NB4 (cell line): ENCODE results near the gene USB1.

Experiments used
- MYC ChIP-seq: IDR thresholded peaks from 2 replicates; pipeline ENCODE4 v1.6.1; 2011; ENCODE audit warnings: low read depth, low read length
- POLR2A ChIP-seq: IDR thresholded peaks from 2 replicates; pipeline ENCODE4 v1.6.1; 2011; ENCODE audit warnings: mild to moderate bottlenecking; ENCODE audit not compliant: insufficient read length; ENCODE audit errors: extremely low read depth
- TF ChIP-seq, protein P1 (sequence below): IDR thresholded peaks from one replicate; pipeline ENCODE4 v1.5.1; 2012; ENCODE audit warnings: low read depth, low read length

DNA sequence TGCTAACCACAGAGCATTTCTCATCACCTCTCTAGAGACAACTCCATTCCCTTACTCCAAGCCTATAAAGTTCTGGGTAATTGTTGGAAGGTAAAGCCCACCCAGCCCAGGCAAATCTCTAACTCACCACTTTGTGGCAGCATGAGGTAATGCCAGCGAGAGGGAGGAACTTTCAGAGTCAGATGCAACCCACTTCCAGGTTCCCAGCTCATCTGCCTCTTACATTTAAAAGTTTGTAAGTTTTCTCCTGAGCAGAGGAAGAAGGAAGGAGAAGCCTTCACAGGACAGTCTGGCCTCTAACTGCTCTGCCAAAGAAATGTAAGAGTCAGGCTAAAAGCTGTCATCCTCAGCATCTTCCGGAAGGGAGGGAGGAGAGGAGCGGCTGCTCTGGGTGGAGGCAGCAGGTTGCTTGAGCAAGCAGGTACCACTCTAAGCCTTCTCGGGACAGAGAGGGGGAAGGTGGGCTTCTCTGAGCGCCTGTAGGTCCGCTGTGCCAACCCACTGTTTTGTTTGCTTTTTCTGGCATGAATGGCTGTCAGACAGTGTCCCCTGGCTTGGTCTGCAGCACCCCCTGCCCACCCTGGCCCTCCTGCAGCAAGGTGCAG, 1.7 kb upstream of the USB1 start:
- TF ChIP-seq POLR2A (no peak), MYC (no peak)
- TF ChIP-seq, protein P1, sequence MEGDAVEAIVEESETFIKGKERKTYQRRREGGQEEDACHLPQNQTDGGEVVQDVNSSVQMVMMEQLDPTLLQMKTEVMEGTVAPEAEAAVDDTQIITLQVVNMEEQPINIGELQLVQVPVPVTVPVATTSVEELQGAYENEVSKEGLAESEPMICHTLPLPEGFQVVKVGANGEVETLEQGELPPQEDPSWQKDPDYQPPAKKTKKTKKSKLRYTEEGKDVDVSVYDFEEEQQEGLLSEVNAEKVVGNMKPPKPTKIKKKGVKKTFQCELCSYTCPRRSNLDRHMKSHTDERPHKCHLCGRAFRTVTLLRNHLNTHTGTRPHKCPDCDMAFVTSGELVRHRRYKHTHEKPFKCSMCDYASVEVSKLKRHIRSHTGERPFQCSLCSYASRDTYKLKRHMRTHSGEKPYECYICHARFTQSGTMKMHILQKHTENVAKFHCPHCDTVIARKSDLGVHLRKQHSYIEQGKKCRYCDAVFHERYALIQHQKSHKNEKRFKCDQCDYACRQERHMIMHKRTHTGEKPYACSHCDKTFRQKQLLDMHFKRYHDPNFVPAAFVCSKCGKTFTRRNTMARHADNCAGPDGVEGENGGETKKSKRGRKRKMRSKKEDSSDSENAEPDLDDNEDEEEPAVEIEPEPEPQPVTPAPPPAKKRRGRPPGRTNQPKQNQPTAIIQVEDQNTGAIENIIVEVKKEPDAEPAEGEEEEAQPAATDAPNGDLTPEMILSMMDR, result no peak
